Heart right ventricle (tissue), 16 donors: Measurements from ENCODE around the gene NCS1. TPM values are rescaled to one million over a fixed set of nuclear protein-coding genes. Genes with fewer than 3 reads are reported as not detected.

Experiments
- ATAC-seq, 8 donors: fragments of 200-7000 bp; cut with Tn5 transposase; one replicate each; pipeline ENCODE4 v1.9.1; 2020; ENCODE audit warnings: mild to moderate bottlenecking in 8 of 8, moderate library complexity in 8 of 8, moderate number of reproducible peaks in 1 of 8
- DNase-seq, 2 donors: peaks; one replicate each; pipeline ENCODE4 v3.0.0-alpha.2; 2020
- H3K27ac ChIP-seq, 10 donors: fragments of 200-600 bp; sonication (generic) in 2 of 10; one replicate each; pipeline versions ENCODE4 v1.5.0 to v1.8.0; 2020 to 2022; ENCODE audit warnings: mild to moderate bottlenecking in 3 of 10
- H3K27me3 ChIP-seq, 7 donors: fragments of 200-600 bp; one replicate each; pipeline ENCODE4 v1.8.0; 2021 to 2022; ENCODE audit warnings: mild to moderate bottlenecking in 2 of 7
- H3K36me3 ChIP-seq, 9 donors: fragments of 200-600 bp; sonication (generic) in 1 of 9; one replicate each; pipeline versions ENCODE4 v1.5.0 to v1.8.0; 2020 to 2022; ENCODE audit warnings: mild to moderate bottlenecking in 2 of 9
- H3K4me1 ChIP-seq, 9 donors: fragments of 200-600 bp; sonication (generic) in 1 of 9; one replicate each; pipeline versions ENCODE4 v1.5.0 to v1.8.0; 2020 to 2022; ENCODE audit warnings: mild to moderate bottlenecking in 4 of 9
- H3K4me3 ChIP-seq, 10 donors: fragments of 200-600 bp; sonication (generic) in 2 of 10; one replicate each; pipeline versions ENCODE4 v1.5.0 to v1.8.0; 2020 to 2022; ENCODE audit warnings: mild to moderate bottlenecking in 7 of 10, moderate library complexity in 2 of 10
- H3K9me3 ChIP-seq, 11 donors: fragments of 200-600 bp in 10 of 11; sonication (generic) in 2 of 11; one replicate each; pipeline versions ENCODE4 v1.5.0 to v1.8.0; 2013 to 2022; ENCODE audit warnings: mild to moderate bottlenecking in 2 of 11, control low read depth in 1 of 11, moderate library complexity in 1 of 11
- WGBS, 2 donors: extraction: QIAGEN DNeasy Blood & Tissue Kit; methylation state at CpG; one replicate each; pipeline ENCODE4 v1.1.7; 2013; ENCODE audit warnings: inconsistent platforms in 1 of 2; 5-methylcytosine and 5-hydroxymethylcytosine counted together
- intact Hi-C, 10 donors: fragments of 100-400 bp; cut with DNase I; formaldehyde crosslinking; loops; one replicate each; pipeline versions ENCODE4 v1.11.1 to v1.14.2; 2022
- polyA plus RNA-seq, 2 donors: library from polyadenylated mRNA; stranded (reverse); fragments of 200-250 nt; gene quantifications; one replicate each; pipeline ENCODE4 v1.2.3, GENCODE V29; 2013
- total RNA-seq, 10 donors: library from RNA; stranded (reverse); fragmentation: NEBNext Ultra II Directional in 3 of 10; extraction: Animal tissue kit (Norgen Biotek cat#: 25700) in 3 of 10; gene quantifications; one replicate each; pipeline versions ENCODE4 v1.2.1 to v1.2.4, GENCODE V29; 2021 to 2023
- TF ChIP-seq, protein P1 (sequence below), 9 donors: fragments of 200-600 bp; sonication (generic) in 2 of 9; IDR thresholded peaks; one replicate each; pipeline versions ENCODE4 v1.5.0 to v1.8.0; 2021 to 2022; ENCODE audit warnings: antibody characterized with exemption in 9 of 9, mild to moderate bottlenecking in 5 of 9, moderate library complexity in 1 of 9
- donor health status: Arrhythmogenic right ventricular cardiomyopathy.
- donor health status: ischemic (EF 13 %, LVEDD 7.1; RV severe dilation, severe dysfunction).
- donor health status: healthy with polysubstance abuse.
- donor health status: DM: no; HTN: yes; CAD: no.
- donor health status: DM: no; HTN: no; CAD: no.
- donor health status: ischemic (EF 25% LVEDD 6.9; RV normal size, moderate dysfunction).
- donor health status: ischemic (EF 25% LVEDD 5.7; RV mildly dilated, moderate dysfunction).
- donor health status: healthy.
- donor health status: DM: yes; HTN: yes; CAD: no.
- donor health status: Ischemic cardiomyopathy.
- donor health status: ischemic (EF 35%, LVEDD 5.7; RV mildly dilated, moderate dysfunction).
- donor health status: nonischemic (EF 11% LVEDD 7.7; RV severe dilation, severe dysfunction).
- donor health status: DM: yes; HTN: yes; CAD: no.
- donor health status: PGD.
- donor health status: ischemic (EF 29% LVEDD 5.4; RV normal size, mild dysfunction).
- donor health status: nonischemic (EF 23%, LVEDD 6.1; RV moderate dilation, normal function).

Gene NCS1
- total and polyA plus RNA-seq, 12 donors: 2.0 to 16.2 (median 7.0) TPM

GRCh38 chr9:130212543-130213297 lies 40.5 kb downstream of the NCS1 start:
- Histone ChIP-seq H3K4me1 (no peaks in the 10 kb centered on the region), H3K27me3 (no peaks in the 10 kb centered on the region), H3K27ac (no peak overlapping the region), H3K9me3 (no peaks in the 10 kb centered on the region), H3K4me3 (no peak overlapping the region), H3K36me3 (no peaks in the 10 kb centered on the region)
- 86 to 87% methylated on average over 17 of the region's 17 CpGs for WGBS, 2 donors
- no peak for DNase-seq
- no peak for ATAC-seq
- intact Hi-C loops: no loop called here
- TF ChIP-seq, protein P1, sequence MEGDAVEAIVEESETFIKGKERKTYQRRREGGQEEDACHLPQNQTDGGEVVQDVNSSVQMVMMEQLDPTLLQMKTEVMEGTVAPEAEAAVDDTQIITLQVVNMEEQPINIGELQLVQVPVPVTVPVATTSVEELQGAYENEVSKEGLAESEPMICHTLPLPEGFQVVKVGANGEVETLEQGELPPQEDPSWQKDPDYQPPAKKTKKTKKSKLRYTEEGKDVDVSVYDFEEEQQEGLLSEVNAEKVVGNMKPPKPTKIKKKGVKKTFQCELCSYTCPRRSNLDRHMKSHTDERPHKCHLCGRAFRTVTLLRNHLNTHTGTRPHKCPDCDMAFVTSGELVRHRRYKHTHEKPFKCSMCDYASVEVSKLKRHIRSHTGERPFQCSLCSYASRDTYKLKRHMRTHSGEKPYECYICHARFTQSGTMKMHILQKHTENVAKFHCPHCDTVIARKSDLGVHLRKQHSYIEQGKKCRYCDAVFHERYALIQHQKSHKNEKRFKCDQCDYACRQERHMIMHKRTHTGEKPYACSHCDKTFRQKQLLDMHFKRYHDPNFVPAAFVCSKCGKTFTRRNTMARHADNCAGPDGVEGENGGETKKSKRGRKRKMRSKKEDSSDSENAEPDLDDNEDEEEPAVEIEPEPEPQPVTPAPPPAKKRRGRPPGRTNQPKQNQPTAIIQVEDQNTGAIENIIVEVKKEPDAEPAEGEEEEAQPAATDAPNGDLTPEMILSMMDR (IDR thresholded peaks at IDR 0.05): no peak

- Histone ChIP-seq H3K9me3 (no peaks in the 10 kb centered on the region), H3K27me3 (no peaks in the 10 kb centered on the region), H3K36me3 (peaks cover 0 to 7% (median 0%) of the 10 kb centered on the region in 9 donors), H3K4me3 (no peak overlapping the region), H3K4me1 (no peaks in the 10 kb centered on the region), H3K27ac (no peak overlapping the region)
- no peak for DNase-seq
- TF ChIP-seq, protein P1 (IDR thresholded peaks at IDR 0.05): no peak
- intact Hi-C loops: no loop called here
- no peak for ATAC-seq
- 75 to 84% methylated on average over 19 of the region's 19 CpGs for WGBS, 2 donors
Measured at GRCh38 chr9:130213911-130214761, 41.9 kb downstream of the NCS1 start.

DNA sequence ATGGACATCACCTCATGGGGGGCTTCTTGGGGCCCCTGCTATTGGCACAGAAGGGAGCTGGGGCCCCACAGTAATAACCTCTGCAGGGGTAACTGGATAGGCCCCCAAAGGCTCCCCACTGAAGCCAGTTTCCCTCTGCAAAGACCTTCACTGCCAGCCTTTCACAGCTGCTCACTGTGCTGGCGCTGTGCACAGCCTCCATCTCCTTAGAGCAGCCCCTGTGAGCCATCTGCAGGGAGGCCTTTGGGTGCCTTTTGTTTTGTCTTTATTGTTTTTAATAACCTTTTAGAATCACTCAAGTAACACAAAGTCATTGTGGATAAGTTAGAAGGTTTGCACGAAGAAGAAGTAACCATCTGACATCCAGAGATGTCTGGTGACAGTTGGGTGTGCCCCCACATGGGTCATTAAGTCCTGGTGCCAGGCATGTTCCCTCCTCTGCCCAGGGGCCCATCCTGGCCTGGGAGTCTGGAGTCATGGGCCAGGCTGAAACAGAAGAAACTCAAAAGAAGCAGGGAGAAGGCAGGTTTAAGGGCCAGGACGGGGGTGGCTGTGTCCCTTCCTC lies 42.7 kb downstream of the NCS1 start:
- Histone ChIP-seq H3K36me3 (peaks cover 0 to 7% (median 0%) of the 10 kb centered on the region in 9 donors), H3K27me3 (no peaks in the 10 kb centered on the region), H3K9me3 (no peaks in the 10 kb centered on the region), H3K4me1 (peaks cover 0 to 1% (median 0%) of the 10 kb centered on the region in 9 donors), H3K27ac (no peak overlapping the region), H3K4me3 (no peak overlapping the region)
- DNase-seq (no peak), ATAC-seq (no peak)
- TF ChIP-seq, protein P1 (IDR thresholded peaks at IDR 0.05): no peak
- intact Hi-C loops: no loop called here
- WGBS, 2 donors: 74 to 76% methylated on average over 3 of the region's 3 CpGs

DNA sequence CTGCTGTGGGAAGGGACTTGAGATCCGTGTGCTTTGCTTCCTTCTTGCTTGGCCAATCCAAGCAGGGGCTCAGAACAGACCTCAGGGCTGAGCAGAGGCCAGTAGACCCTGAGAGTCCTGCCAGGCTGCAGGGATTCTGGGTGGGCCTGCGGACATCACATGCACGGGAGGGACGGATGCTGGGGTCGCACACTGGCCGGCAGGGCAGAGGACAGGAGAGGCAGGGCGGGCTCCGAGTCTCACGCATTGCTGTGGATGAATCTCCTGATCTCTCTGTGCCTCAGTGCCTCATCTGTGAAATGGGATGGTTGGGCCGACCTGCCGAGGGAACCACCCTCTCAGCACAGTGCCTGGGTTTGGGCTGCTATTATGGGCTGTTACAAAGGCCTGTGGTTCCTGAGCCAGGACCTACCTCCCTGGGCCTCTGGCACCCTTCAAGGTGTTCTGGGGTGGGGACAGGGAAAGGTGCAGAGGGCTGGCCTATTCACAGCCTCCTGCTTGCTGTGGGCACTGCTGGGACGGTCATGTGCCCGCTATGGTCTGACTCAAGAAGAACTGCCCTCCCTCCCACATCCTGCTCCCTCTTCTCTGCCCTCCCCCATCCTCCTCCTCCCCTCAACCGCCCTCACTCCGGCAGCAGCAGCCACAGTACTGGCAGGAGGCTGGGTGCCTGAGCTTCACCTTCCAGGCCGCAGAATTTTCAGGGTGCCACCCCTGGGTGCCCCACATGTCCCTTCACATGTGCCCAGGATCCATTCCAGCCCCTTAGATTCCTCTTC lies 43.3 kb downstream of the NCS1 start:
- intact Hi-C loops: no loop called here
- peaks cover 0 to 3% (median 0%) of the 10 kb centered on the region in 9 donors for H3K4me1 ChIP-seq
- no peaks in the 10 kb centered on the region for H3K9me3 ChIP-seq
- 84% methylated on average over 16 of the region's 16 CpGs for WGBS, 2 donors
- DNase-seq (no peak), ATAC-seq (no peak)
- H3K36me3 ChIP-seq: peaks cover 0 to 7% (median 0%) of the 10 kb centered on the region in 9 donors
- no peak overlapping the region for H3K27ac ChIP-seq
- no peak overlapping the region for H3K4me3 ChIP-seq
- H3K27me3 ChIP-seq: no peaks in the 10 kb centered on the region
- TF ChIP-seq, protein P1 (IDR thresholded peaks at IDR 0.05): no peak
